Aorta (tissue), 5 donors: ENCODE data around the gene CCNI2. TPM values are rescaled to one million over a fixed set of nuclear protein-coding genes. Genes with fewer than 3 reads are reported as not detected.

Experiments used
- ATAC-seq: fragments of 200-7000 bp; cut with Tn5 transposase; one replicate; pipeline ENCODE4 v1.9.1; 2022; ENCODE audit warnings: moderate library complexity; ENCODE audit not compliant: low FRiP score
- DNase-seq, 2 donors: peaks; one replicate each; pipeline ENCODE4 v3.0.0-alpha.2; 2020
- H3K27ac ChIP-seq, 2 donors: one replicate each; pipeline ENCODE4 v1.5.1; 2013; ENCODE audit warnings: low read length in 2 of 2, mild to moderate bottlenecking in 2 of 2, moderate library complexity in 2 of 2, control low read depth in 1 of 2, inconsistent platforms in 1 of 2, low read depth in 1 of 2
- H3K27me3 ChIP-seq, 2 donors: one replicate each; pipeline ENCODE4 v1.6.1; 2013; ENCODE audit warnings: control low read depth in 1 of 2, low read length in 1 of 2, mild to moderate bottlenecking in 1 of 2, moderate library complexity in 1 of 2; ENCODE audit not compliant: insufficient read depth in 2 of 2, control insufficient read depth in 1 of 2
- H3K36me3 ChIP-seq, 2 donors: one replicate each; pipeline ENCODE4 v1.6.1; 2013; ENCODE audit warnings: control low read depth in 1 of 2, low read length in 1 of 2, mild to moderate bottlenecking in 1 of 2; ENCODE audit not compliant: insufficient read depth in 2 of 2, control insufficient read depth in 1 of 2
- H3K4me1 ChIP-seq, 2 donors: one replicate each; pipeline ENCODE4 v1.6.1; 2013; ENCODE audit warnings: low read length in 2 of 2, control low read depth in 1 of 2, mild to moderate bottlenecking in 1 of 2, moderate library complexity in 1 of 2; ENCODE audit not compliant: insufficient read depth in 2 of 2, control insufficient read depth in 1 of 2
- H3K4me3 ChIP-seq, 2 donors: one replicate each; pipeline ENCODE4 v1.5.1; 2013; ENCODE audit warnings: low read length in 2 of 2, control low read depth in 1 of 2, mild to moderate bottlenecking in 1 of 2
- H3K9me3 ChIP-seq: one replicate; pipeline ENCODE4 v1.6.1; 2013; ENCODE audit warnings: mild to moderate bottlenecking, low read length; ENCODE audit not compliant: control insufficient read depth
- WGBS, 2 donors: extraction: QIAGEN DNeasy Blood & Tissue Kit; methylation state at CpG; one replicate each; pipeline ENCODE4 v1.1.7; 2013; 5-methylcytosine and 5-hydroxymethylcytosine counted together
- intact Hi-C, 2 donors: fragments of 100-400 bp; cut with DNase I; formaldehyde crosslinking; loops; one replicate each; pipeline versions ENCODE4 v1.14.2 to v1.15.0; 2022
- polyA plus RNA-seq, 2 donors: library from polyadenylated mRNA; stranded (reverse); fragments of 200-250 nt; gene quantifications; one replicate each; pipeline ENCODE4 v1.2.3, GENCODE V29; 2013
- total RNA-seq, 2 donors: library from RNA; stranded (reverse); fragmentation: NEBNext Ultra II Directional; extraction: Animal tissue kit (Norgen Biotek cat#: 25700); gene quantifications; one replicate each; pipeline ENCODE4 v1.2.1, GENCODE V29; 2021
- donor health status: healthy with polysubstance abuse.
- donor health status: Bipolar disorder and iron deficiency.
- donor health status: DM: no; HTN: no; CAD: no.
- donor health status: DM: no; HTN: no; CAD: no.
- donor health status: DM: yes; HTN: yes; CAD: no.

CCNI2 gene
- total and polyA plus RNA-seq, 4 donors, result 0.38 TPM; not detected in 3

DNA sequence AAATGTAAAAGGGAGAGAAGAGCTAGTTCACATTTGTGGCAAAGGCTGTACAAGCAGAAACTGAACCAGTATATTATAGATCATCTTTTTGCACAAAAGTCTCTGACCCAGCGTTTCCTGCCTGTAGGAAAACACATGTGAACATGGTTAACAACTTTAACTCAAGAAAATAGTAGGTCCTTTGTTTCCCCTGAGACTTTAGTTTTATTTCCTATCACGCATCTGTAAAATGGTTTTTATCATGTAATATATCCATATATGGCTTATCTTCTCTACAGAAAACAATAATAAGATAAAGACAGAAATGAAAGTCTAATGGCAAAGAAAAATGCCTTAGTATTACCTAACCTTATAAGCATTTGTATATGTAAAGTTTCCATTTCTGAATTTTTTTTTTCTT, 12.5 kb upstream of the CCNI2 start:
- Histone ChIP-seq H3K9me3 (no peaks in the 10 kb centered on the region), H3K36me3 (no peaks in the 10 kb centered on the region), H3K27me3 (no peaks in the 10 kb centered on the region), H3K4me1 (no peaks in the 10 kb centered on the region), H3K4me3 (no peak overlapping the region), H3K27ac (no peak overlapping the region)
- ATAC-seq (no peak), DNase-seq (no peak)
- intact Hi-C loops, result no loop called here
- 66 to 69% methylated on average over 2 of the region's 2 CpGs for WGBS, 2 donors

DNA sequence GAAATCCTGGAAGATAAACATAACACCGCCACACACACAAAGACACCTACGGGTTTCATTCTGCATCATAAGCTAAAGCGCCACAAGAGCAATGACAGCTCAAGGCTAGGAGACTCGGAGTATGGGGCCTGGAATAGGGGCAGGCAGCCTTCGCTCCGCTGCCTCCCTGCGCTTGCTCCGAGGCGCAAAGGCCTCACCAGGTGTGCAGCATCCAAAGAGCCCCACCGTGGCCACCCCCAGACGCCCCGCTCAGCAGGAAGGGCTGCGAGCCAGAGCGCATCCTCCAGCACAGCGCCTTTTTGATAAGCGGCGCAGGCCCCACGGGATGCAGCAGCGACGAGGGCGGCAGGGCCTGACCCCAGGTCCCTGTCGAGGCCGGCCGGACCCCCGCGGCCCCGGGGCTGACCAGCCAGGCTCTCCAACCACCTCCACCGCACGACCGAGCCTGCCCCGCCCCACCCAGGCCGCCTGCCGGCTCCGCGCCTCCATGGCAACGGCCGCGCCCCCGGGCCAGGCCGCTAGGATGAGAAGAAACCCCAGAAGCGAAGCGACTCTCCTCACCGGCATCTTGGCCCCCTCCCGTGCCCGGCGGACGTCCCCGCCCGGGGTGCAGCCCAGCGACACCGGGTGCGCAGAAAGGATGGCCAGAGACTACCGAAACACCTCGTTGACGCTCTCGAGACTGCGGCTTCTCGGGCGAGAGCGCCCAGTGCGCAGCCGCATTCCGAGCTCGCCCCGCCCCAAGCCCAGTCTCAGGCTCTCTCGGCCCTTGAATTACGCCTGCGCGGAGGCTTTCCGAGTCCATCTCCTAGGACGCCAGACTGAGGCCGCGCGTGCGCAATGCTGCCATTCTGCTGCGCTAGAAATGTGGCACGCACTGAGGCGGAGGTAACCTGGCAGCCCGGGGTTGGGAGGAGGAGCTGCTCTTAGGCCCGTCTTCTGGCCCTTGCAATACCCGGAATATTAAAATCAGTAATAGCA, 10.1 kb upstream of the CCNI2 start, which contains the start of gene KIF3A:
KIF3A (minus strand) TSS at position 694 of the 981 bp plus-strand sequence; CDS start at position 567, 127 bp downstream.
- Histone ChIP-seq H3K4me3 (peak within 1 kb of the TSS; percentile 33 to 85), H3K27ac (no peak within 1 kb of the TSS), H3K36me3 (no peaks in the 10 kb centered on the region), H3K4me1 (no peaks in the 10 kb centered on the region), H3K27me3 (no peaks in the 10 kb centered on the region), H3K9me3 (no peaks in the 10 kb centered on the region)
- DNase-seq, result peak; percentile 98 to 99
- ATAC-seq, result peak; percentile 98
- WGBS, 2 donors, result 1% methylated on average over 81 of the region's 81 CpGs
- intact Hi-C loops, result no loop called here

DNA sequence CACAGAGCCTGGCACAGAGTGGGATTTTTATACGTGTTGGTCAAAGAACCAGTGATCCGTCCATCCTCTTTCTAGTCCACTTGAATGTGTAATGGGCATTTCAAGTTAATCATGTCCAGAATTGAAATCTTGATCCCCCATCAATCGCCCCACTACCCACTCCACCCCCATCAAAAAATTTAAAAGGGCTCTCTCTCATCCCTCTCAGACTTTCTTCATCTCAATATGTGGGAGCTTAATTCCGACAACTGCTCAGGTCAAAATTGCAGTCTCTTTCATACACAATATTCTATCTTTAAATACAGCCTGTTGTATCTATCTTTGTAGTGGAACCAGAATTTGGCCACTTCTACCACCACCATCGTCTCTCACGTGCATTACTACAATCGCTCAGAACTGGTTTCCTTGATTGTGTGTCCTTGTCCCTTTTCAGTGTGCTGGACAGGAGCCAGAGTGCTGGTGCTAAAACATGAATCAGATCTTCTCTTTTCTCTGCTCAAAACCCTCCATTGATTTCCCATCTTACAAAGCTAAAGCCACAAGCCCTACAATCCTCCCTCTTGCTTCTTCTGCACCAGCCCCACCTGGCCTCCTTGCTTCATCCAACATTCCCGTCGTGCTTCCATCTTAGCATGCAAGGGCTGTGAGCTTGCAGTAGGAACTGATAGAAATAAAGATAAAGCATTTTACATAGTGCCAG, 9.1 kb upstream of the CCNI2 start:
- WGBS, 2 donors, result 73 to 78% methylated on average over 9 of the region's 9 CpGs
- no peak for ATAC-seq
- DNase-seq, result no peak
- Histone ChIP-seq H3K4me1 (no peaks in the 10 kb centered on the region), H3K36me3 (no peaks in the 10 kb centered on the region), H3K27me3 (no peaks in the 10 kb centered on the region), H3K4me3 (no peak overlapping the region), H3K9me3 (no peaks in the 10 kb centered on the region), H3K27ac (no peak overlapping the region)
- intact Hi-C loops, result no loop called here

GRCh38 chr5:132739232-132739631, 8.0 kb upstream of the CCNI2 start:
- Histone ChIP-seq H3K4me3 (no peak overlapping the region), H3K4me1 (no peaks in the 10 kb centered on the region), H3K27ac (no peak overlapping the region), H3K9me3 (no peaks in the 10 kb centered on the region), H3K36me3 (no peaks in the 10 kb centered on the region), H3K27me3 (no peaks in the 10 kb centered on the region)
- ATAC-seq, result no peak
- 22 to 26% methylated on average over 1 of the region's 1 CpG for WGBS, 2 donors
- no peak for DNase-seq
- intact Hi-C loops, result no loop called here

DNA sequence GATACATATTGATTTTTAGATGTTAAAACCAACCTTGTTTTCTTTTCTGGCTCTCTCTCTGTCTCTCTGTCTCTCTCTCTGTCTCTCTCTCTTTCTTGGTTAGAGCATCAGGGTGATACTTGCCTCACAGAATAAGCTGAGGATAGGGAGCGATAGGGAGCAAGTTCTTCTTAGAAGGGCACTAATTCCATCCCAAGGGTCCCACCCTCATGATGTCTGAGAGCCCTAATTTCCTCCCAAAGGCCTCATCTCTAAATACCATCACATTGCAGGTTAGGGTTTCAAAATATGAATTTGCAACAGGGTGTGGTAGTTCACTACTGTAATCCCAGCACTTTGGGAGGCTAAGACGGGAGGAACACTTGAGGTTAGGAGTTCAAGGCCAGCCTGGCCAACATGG, 5.1 kb upstream of the CCNI2 start:
- intact Hi-C loops, result no loop called here
- Histone ChIP-seq H3K27me3 (no peaks in the 10 kb centered on the region), H3K36me3 (no peaks in the 10 kb centered on the region), H3K4me3 (no peak overlapping the region), H3K4me1 (no peaks in the 10 kb centered on the region), H3K9me3 (no peaks in the 10 kb centered on the region), H3K27ac (no peak overlapping the region)
- ATAC-seq (no peak), DNase-seq (no peak)
- 93 to 97% methylated on average over 2 of the region's 2 CpGs for WGBS, 2 donors

GRCh38 chr5:132742626-132743025, 4.6 kb upstream of the CCNI2 start:
- ATAC-seq (no peak), DNase-seq (no peak)
- WGBS, 2 donors, result 94 to 96% methylated on average over 5 of the region's 5 CpGs
- H3K27me3 ChIP-seq, result no peaks in the 10 kb centered on the region
- no peaks in the 10 kb centered on the region for H3K36me3 ChIP-seq
- no peaks in the 10 kb centered on the region for H3K4me1 ChIP-seq
- no peak overlapping the region for H3K4me3 ChIP-seq
- no peaks in the 10 kb centered on the region for H3K9me3 ChIP-seq
- intact Hi-C loops, result no loop called here
- no peak overlapping the region for H3K27ac ChIP-seq

- ATAC-seq, result no peak
- WGBS, 2 donors, result 57 to 66% methylated on average over 2 of the region's 2 CpGs
Observed at GRCh38 chr5:132744659-132745058, 2.6 kb upstream of the CCNI2 start.

DNA sequence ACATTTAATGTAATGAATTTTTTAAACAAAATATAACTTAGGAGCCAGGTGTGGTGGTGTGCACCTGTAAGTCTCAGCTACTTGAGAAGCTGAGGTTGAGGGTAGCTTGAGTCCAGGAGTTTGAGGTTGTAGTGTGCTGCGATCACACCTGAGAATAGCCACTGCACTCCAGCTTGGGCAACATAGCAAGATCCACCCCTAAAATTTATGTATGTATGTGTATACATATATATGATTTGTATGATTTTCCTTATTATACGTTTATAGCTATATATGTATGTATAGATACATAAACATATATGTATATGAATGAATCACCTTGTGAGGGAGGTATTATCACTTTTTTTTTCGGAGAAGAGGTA, 653 bp upstream of the CCNI2 start:
- whole genome bisulfite sequencing, 2 donors, result 34 to 42% methylated on average over 3 of the region's 3 CpGs
- ATAC-seq, result no peak
- Histone ChIP-seq H3K4me3 (no peak overlapping the region), H3K36me3 (no peaks in the 10 kb centered on the region), H3K9me3 (no peaks in the 10 kb centered on the region), H3K4me1 (no peaks in the 10 kb centered on the region), H3K27ac (no peak overlapping the region), H3K27me3 (no peaks in the 10 kb centered on the region)
- intact Hi-C loops, result no loop called here
- no peak for DNase-seq

More at GRCh38 chr5:132744659-132745058, 2.6 kb upstream of the CCNI2 start:
- no peaks in the 10 kb centered on the region for H3K4me1 ChIP-seq
- no peaks in the 10 kb centered on the region for H3K27me3 ChIP-seq
- no peak overlapping the region for H3K4me3 ChIP-seq
- H3K36me3 ChIP-seq, result no peaks in the 10 kb centered on the region
- no peaks in the 10 kb centered on the region for H3K9me3 ChIP-seq
- no peak overlapping the region for H3K27ac ChIP-seq
- intact Hi-C loops, result no loop called here
- no peak for DNase-seq
